Articular chondrocyte of knee joint (primary cell): Measurements from ENCODE around the gene ARL16. TPM values are rescaled to one million over a fixed set of nuclear protein-coding genes. Genes with fewer than 3 reads are reported as not detected.

ENCODE experiments used
- small RNA-seq: library from RNA; depleted of rRNA; stranded (forward); fragments of <200 nt; gene quantifications from one replicate; pipeline ENCODE3, GENCODE V24; 2012
- total RNA-seq: library from RNA; depleted of rRNA; stranded (reverse); fragments of >200 nt; gene quantifications from 2 replicates; pipeline ENCODE4 v1.2.3, GENCODE V29; 2012

The ARL16 gene, protein sequence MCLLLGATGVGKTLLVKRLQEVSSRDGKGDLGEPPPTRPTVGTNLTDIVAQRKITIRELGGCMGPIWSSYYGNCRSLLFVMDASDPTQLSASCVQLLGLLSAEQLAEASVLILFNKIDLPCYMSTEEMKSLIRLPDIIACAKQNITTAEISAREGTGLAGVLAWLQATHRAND
- 27.1 and 29.9 TPM in 2 replicates for total RNA-seq

DNA sequence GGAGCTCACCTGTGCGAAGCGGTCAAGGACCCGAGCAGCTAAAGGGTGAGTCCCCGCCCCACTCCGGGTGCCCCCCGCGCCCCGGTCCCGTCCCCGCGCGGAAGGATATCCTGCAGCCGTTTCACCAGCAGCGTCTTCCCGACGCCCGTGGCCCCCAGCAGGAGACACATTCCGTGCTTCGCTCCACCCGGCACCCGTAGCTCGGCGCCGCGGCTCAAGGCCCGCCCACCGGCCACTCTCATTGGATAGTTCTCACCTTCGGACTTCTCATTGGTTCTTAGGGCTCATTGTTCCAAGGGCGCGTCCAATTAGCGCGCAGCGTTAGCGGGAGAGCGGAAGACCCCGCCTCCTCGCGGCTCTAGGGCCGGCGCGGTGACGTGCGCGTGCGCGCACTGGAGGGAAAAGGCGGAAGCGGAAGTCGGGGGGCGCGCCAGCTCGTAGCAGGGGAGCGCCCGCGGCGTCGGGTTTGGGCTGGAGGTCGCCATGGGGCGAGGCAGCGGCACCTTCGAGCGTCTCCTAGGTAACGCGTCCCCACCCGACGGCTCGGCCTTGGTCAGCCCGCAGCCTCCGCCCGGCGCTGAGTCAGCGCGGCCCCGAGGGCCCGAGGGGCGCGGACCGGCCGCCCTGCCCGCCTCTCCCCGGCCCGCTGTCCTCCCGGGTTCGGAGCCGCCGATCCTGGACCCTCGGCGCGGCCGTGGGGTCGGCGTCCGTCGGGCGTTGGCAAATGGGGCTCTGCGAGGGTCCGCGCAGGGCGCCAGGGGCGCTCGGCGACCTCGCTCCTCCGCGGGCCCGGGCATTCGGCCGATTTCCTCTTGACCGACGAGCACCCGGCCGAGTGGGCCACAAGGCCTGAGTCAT lies at the start of gene ARL16, which contains the start of gene HGS:
Gene ARL16, minus strand, starts transcription at position 214 of the 858 bp plus-strand sequence. Its CDS starts 44 bp downstream, at position 170.
Gene HGS, plus strand, starts transcription at position 428 of the 858 bp plus-strand sequence. Its CDS starts 56 bp downstream, at position 484.

GRCh38 chr17:81711814-81712467 lies 28.3 kb upstream of the ARL16 start, which contains the start of gene SLC25A10:
Gene SLC25A10, plus strand, starts transcription at chr17:81712284. Its CDS starts 143 bp downstream, at chr17:81712427.

DNA sequence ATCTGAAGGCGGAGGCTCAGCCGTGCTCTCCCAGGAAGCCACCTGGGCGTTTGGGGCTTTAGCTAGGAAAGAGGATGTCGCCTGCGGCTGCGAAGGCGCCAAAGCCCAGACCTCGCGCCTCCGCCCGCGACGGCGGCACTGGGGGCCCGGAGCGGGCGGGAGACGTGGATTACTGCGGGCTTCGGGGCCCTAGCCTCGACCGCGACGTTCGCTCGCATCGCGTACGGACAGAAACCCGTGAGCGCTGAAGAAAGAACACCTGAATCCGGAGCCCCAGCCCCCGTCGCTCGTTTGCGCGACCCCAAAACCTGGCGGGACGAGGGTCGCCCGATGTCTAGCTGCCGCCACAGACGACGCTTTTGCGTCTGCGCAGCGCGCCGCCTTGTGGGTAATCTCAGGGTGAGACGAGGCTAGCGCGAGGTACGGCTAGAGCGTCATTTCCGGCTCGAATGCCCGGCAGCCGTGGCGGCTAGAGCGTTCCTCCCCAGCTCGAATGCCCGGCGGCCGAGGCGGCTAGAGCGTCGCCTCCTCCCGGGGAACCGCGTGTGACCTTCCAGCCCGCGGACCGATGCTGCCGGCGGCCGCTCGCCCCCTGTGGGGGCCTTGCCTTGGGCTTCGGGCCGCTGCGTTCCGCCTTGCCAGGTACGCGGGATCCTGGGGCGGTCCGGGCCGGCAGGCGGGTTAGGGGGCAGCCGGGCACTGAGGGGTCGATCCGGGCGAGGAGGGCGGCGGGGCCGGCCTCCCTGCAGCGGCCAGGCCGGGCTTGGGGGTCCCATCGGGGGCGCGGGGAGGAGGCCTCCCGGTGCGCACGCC lies 19.5 kb upstream of the ARL16 start, which contains the start of gene MRPL12:
Gene MRPL12, plus strand, starts transcription at position 434 of the 813 bp plus-strand sequence. Its CDS starts 135 bp downstream, at position 569.

DNA sequence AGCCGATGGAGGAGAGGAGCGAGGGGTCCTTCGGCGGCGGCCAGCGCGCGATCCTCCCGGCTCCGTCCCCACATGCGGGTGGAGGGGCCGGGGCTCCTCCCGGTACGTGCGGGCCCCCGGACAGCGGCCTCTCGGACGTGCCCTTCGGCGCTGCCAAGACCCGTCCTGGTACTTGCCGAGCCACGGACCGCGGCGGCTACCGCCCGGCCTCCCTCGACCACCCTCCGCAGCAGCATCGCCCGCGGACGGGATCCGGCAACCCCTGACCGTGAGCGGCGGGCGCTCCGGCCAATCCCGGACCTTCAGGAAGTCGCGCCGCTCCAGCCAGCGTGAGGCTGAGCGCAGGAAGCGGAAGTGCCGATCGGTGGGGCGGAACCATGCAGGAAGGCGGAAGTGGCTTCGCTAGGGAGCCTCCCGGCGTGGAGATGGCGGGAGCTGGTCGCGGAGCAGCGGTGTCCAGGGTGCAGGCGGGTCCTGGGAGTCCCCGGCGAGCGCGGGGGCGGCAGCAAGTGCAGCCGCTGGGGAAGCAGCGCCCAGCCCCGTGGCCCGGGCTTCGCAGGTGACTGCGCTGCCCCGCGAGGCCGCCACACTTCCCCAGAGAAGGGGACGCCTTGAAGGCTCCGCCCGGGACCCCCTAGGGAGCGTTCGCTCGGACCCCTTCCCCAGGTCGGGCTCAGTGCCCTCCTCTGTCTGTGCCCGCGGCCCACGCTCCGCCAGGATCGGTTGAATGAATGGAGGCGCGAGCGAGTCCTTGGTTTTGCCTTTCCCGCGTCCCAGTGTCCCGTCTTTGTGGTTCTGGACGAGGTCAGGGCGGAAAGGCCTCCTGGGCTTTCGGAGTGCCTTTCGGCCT lies 17.0 kb downstream of the ARL16 start, which contains the start of the genes CCDC137 and OXLD1:
Gene CCDC137, plus strand, starts transcription at position 396 of the 850 bp plus-strand sequence. Its CDS starts 30 bp downstream, at position 426.
Gene OXLD1, minus strand, starts transcription at position 264 of the 850 bp plus-strand sequence. Its CDS starts 28 bp downstream, at position 236.

DNA sequence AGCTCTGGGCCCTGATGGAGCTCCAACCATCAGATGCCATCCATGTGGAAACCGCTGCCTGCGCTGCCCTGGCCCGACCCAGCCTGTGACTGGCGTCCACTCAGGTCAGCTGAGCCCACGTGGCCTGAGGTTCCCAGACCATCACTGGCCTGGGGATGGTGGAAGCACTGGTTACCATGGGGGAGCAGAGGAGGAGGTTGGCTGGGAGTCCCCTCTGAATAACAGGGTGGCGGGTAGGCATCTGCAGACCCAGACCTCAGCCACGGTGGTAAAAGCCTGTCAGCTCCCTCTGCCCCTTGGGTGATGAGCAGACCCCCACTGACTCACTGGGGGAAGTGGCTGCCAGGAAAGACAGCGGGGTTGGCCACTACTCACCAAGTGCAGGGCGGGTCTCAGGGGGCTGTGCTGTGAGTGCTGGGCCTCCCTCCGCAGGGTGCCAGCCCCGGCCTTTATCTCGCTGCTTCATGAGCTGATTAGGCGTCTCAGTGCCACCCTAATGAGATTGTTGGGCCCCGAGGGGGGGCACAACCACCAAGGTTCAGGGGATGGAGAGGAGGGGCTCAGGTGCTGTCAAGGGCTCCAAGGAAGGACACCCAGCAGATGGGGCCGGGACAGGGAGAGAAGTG lies 27.4 kb downstream of the ARL16 start, which contains the start of gene PDE6G:
Gene PDE6G, minus strand, starts transcription at position 425 of the 626 bp plus-strand sequence. CDS start 3,237 bp downstream, outside the sequence.

GRCh38 chr17:81636505-81637288 lies 46.9 kb downstream of the ARL16 start, which contains the start of the genes NPLOC4 and TSPAN10:
Gene NPLOC4, minus strand, starts transcription at chr17:81637112. Its CDS starts 182 bp downstream, at chr17:81636930.
Gene TSPAN10, plus strand, starts transcription at chr17:81637196. Its CDS starts 5,217 bp downstream, at chr17:81642413.

Small RNAs within 50 kb of the gene (small RNA-seq; reads per million reads assigned to genes)
- gene MIR6786, result not detected

Other genes starting within 250 kb of the ARL16 start
- gene ACTG1, start 171.0 kb downstream of the ARL16 start, total RNA-seq, result 8,564 and 11,024 TPM in 2 replicates
- gene FSCN2, start 155.4 kb downstream of the ARL16 start, total RNA-seq, result 2.4 and 3.4 TPM in 2 replicates
- 27.8 and 31.5 TPM in 2 replicates for gene FAAP100, start 131.4 kb downstream of the ARL16 start, total RNA-seq
- gene NPLOC4, start 46.7 kb downstream of the ARL16 start, total RNA-seq, result 64.6 and 78.3 TPM in 2 replicates
- gene TSPAN10, start 46.6 kb downstream of the ARL16 start, total RNA-seq, result 2.9 and 4.3 TPM in 2 replicates
- 0.54 and 0.65 TPM in 2 replicates for gene PDE6G, start 27.3 kb downstream of the ARL16 start, total RNA-seq
- gene OXLD1, start 17.2 kb downstream of the ARL16 start, total RNA-seq, result 14.4 and 16.1 TPM in 2 replicates
- gene CCDC137, start 17.1 kb downstream of the ARL16 start, total RNA-seq, result 7.2 and 7.4 TPM in 2 replicates
- gene HGS, start 214 bp upstream of the ARL16 start, total RNA-seq, result 69.5 and 83.4 TPM in 2 replicates
- 15.7 and 17.6 TPM in 2 replicates for gene MRPL12, start 19.6 kb upstream of the ARL16 start, total RNA-seq
- gene SLC25A10, start 28.5 kb upstream of the ARL16 start, total RNA-seq, result 8.9 and 10.2 TPM in 2 replicates
- not detected in 2 replicates for gene GCGR, start 120.4 kb upstream of the ARL16 start, total RNA-seq
- gene MCRIP1, start 149.5 kb upstream of the ARL16 start, total RNA-seq, result 74.4 and 76.3 TPM in 2 replicates
- gene PPP1R27, start 151.3 kb upstream of the ARL16 start, total RNA-seq, result not detected in 2 replicates
- gene P4HB, start 176.7 kb upstream of the ARL16 start, total RNA-seq, result 1,029 and 1,052 TPM in 2 replicates
- 101 and 134 TPM in 2 replicates for gene ARHGDIA, start 187.5 kb upstream of the ARL16 start, total RNA-seq
- 73.4 and 74.3 TPM in 2 replicates for gene ALYREF, start 207.8 kb upstream of the ARL16 start, total RNA-seq
- 121 and 124 TPM in 2 replicates for gene ANAPC11, start 207.9 kb upstream of the ARL16 start, total RNA-seq
- 0.13 and 0.43 TPM in 2 replicates for gene NPB, start 218.4 kb upstream of the ARL16 start, total RNA-seq
- gene PCYT2, start 227.6 kb upstream of the ARL16 start, total RNA-seq, result 29.8 and 32.8 TPM in 2 replicates
- 15.4 and 15.7 TPM in 2 replicates for gene SIRT7, start 234.4 kb upstream of the ARL16 start, total RNA-seq
- gene MAFG, start 243.9 kb upstream of the ARL16 start, total RNA-seq, result 12.9 and 14.5 TPM in 2 replicates